Activated CD4-positive, CD25-positive, alpha-beta regulatory T cell treated with anti-CD3 and anti-CD28 coated beads, Interleukin-2, amount 50 U/mL, for 16 hours (primary cell): Measurements from ENCODE around the gene ZNF593OS.
A peak's percentile ranks its signal among the peaks of the same experiment; 100 is the strongest.

Experiments used
- DNase-seq: peaks from one replicate; pipeline ENCODE4 v3.0.0-alpha.2; 2020; ENCODE audit warnings: low read depth, low spot score

ZNF593OS gene

GRCh38 chr1:26159743-26160039 is 11.9 kb downstream of the ZNF593OS start:
- no peak for DNase-seq

- no peak for DNase-seq
These were observed 12.5 kb downstream of the ZNF593OS start, which contains the start of gene FAM110D for GRCh38 chr1:26158908-26159742. TSS of gene FAM110D (plus strand) at chr1:26159079. CDS start at chr1:26161292, 2,213 bp downstream.

- no peak for DNase-seq
These were observed 13.2 kb downstream of the ZNF593OS start for GRCh38 chr1:26158271-26158907.

GRCh38 chr1:26156285-26157038 is 15.2 kb downstream of the ZNF593OS start:
- DNase-seq = no peak

GRCh38 chr1:26155370-26156284 is 16.0 kb downstream of the ZNF593OS start:
- no peak for DNase-seq

GRCh38 chr1:26154750-26155149 is 16.9 kb downstream of the ZNF593OS start:
- no peak for DNase-seq

- no peak for DNase-seq
These were observed 17.6 kb downstream of the ZNF593OS start for GRCh38 chr1:26153966-26154532.

GRCh38 chr1:26148887-26149286 is 22.7 kb downstream of the ZNF593OS start:
- no peak for DNase-seq

GRCh38 chr1:26145960-26146294 is 25.7 kb downstream of the ZNF593OS start:
- no peak for DNase-seq

- DNase-seq = peak; percentile 57
These were observed 26.3 kb downstream of the ZNF593OS start for GRCh38 chr1:26145041-26145959.

- no peak for DNase-seq
These were observed 29.5 kb downstream of the ZNF593OS start for GRCh38 chr1:26142159-26142558.

GRCh38 chr1:26138974-26139558 is 32.6 kb downstream of the ZNF593OS start:
- no peak for DNase-seq

- no peak for DNase-seq
These were observed 37.2 kb downstream of the ZNF593OS start for GRCh38 chr1:26134466-26134865.

GRCh38 chr1:26132834-26133167 is 38.8 kb downstream of the ZNF593OS start:
- no peak for DNase-seq

GRCh38 chr1:26132128-26132833 is 39.4 kb downstream of the ZNF593OS start:
- DNase-seq = no peak

GRCh38 chr1:26130695-26131094 is 40.9 kb downstream of the ZNF593OS start:
- no peak for DNase-seq

GRCh38 chr1:26129778-26130177 is 41.9 kb downstream of the ZNF593OS start:
- no peak for DNase-seq

- DNase-seq = no peak
These were observed 44.1 kb downstream of the ZNF593OS start for GRCh38 chr1:26127235-26128163.
